COLO668 (cell line): ENCODE data around the gene VAMP5.
A peak's percentile ranks its signal among the peaks of the same experiment; 100 is the strongest.
"Not testable (repeated sequence)": the region's sequence is repeated elsewhere in the genome, so short reads cannot be mapped to it uniquely, and the experiment has no call there.

Experiments
- DNase-seq: peaks from one replicate; lab custom pipeline; 2025; ENCODE audit not compliant: unreplicated experiment; lab: John Stamatoyannopoulos, UW

Gene VAMP5

DNA sequence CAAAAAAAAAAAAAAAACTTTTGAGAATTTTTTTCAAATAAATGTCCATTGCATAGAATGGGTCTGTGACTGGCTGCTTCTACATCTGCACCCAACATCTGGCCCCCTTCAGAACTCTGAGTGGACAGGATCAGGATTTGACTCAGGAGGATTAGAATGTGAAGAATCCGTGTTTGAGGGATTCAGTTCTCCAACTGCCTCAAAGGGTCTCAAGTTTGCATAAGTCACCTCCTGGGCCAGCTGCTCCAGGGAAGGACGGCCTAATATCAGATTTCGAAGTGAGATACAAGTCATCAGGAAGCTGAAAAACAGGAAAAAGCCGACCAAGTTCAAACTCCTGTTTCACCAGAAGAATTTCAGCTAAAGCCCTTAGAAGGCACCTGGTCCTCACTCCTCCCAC is 34.4 kb upstream of the VAMP5 start:
- DNase-seq, result no peak

DNA sequence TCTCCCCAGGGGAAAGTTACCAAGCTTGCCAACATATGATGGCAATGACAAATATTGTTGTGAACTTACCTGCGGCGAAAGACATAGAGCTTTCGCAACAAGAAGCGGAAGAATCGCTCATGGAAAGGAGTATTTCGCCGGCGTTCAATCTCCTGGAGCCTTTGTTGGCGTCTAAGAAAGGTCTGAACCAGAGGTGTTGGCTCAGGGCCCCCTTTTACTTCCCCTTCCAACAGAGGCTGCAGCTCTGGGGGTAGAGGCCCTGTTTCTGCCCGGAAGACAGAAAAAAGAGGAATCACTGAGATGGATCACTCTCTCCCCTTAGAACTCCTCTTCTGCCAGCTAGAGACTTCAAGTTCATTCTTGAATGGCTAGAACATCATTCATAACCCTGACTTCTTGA is 33.7 kb upstream of the VAMP5 start:
- DNase-seq, result no peak

DNA sequence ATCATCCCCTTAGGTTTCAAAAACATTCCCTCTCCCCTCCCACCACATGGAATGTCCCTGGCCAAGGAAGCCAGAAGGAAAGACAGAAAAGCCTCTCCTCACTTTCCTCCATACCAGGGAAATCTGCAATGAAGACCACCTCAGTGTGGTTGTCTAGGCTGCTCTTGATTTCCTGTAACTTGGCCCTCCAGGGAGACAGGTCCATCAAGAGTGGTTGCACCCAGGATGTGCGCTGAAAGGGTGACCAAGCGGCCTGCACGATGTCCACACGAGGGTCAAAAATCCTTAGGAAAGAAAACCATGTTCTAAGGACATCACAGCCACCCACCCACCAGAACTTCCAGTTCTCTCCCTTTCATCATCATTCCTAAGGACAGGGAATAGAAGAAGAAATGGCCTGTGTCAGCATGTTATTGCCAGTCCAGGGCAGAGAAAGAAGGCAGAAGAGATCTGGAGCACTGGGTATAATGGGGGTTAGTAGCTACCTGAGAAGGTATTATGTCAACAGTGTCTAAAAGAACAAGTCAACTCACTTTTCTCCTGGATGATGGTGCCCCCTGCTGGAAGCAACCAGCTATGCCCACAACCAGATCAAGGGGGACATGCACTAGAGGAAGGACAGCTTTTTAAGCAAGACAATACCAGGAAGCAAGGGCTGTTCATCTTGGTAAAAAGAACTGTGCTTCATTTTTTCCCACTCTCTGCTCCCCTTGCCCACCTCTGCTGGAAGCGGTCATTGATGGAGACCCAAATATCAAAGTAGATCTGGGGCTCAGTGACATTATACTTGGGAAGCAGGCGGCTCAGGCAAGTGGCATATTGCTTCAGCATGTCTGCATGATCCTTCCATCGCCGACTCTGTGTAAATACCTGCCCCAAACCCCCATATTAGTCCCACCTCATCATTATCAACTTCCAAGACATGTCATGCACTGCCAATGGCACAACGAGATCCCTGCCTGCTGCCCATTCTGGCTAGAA is 32.2 kb upstream of the VAMP5 start:
- peak; percentile 78 for DNase-seq

DNA sequence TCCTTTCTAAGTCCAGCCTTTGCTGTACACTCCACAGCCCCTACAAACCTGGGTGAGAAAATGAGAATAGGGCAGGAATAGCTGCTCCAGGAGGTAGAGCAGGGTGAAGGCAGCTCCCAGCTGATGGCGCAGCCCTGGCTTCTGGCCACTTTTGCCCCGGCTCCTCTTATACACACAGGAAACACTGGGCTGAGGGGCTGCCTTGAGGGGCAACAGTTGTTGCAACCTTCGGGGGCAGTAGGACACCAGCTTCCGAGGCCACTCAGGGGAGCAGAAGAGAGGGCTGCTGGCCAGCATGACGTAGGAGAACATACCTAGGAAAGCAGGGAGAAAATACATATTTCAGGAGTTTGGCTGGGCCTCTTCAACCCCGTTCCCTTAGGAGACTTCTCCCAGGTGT is 31.0 kb upstream of the VAMP5 start:
- DNase-seq, result no peak

DNA sequence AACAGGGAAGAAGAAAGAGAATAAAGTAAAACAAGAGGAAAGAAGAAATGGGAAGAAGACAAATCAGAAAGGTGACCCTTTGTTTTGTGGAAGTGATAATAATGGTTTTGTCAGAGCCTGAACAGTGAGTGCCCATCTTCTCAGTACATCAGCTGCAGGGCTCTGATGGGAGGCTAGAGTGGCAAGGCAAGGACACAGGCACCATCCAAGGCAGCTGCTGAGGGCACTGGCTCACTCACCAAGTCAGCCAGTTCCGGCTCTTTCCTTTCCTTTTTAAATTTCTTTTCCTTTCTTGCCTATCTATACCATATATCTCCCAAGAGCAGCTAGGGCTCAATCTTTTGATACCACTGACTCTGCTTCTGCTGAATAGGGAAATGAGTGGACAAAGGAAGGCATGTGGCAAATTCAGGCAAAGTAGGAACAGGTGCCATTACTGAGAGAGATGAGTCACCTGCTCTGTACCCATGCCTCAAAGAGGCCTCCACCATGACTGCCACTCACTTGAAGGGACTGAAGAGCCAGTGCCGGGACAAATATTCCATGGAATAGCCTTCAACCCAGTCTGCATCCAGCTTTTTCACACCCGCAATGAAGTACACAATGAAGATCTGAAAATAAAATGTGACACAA is 29.1 kb upstream of the VAMP5 start:
- DNase-seq, result no peak

DNA sequence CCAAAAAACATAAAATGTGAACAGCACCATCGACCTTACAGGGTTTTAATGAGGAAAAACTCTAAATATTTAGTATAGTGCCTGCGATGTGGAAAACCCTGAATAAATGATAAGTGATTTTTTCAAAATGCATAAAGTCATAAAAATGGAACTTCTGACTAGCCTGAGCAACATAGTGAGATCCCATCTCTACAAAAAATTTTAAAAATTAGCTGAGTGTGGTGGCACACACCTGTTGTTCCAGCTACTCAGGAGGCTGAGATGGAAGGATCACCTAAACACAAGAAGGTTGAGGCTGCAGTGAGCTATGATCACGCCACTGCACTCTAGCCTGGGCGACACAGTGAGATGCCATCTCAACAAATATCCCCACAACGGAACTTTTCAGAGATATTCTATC is 27.1 kb upstream of the VAMP5 start:
- no peak for DNase-seq

DNA sequence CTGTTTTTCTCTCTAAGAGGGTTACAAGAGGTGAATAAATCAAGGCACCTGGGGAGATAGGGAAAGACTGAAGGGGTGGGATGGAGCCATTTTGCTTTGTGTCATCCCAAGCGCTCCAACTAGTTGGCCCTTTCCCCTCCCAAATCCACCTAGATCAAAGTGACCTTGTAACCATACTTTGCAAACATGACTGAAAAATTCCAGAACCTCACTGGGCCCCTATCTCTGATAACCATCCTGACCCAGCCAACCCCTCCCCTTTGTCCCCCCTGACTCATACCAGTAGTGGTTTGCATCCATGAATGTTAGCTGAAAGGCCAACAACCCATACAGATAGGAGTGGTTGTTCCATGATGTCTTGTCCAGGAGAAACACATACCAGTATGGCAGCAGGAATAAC is 26.1 kb upstream of the VAMP5 start:
- DNase-seq, result no peak

DNA sequence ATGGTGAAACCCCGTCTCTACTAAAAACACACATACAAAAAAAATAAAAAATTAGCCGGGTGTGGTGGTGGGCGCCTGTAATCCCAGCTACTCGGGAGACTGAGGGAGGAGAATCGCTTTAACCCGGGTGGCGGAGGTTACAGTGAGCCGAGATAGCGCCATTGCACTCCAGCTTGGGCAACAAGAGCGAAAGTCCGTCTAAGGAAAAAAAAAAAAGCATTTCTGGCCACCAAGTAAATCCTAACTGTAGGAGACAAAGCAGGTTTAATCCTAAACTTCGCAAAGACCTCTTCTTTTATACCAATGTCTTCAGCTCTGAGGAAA is 23.9 kb upstream of the VAMP5 start:
- not testable (repeated sequence) for DNase-seq

DNA sequence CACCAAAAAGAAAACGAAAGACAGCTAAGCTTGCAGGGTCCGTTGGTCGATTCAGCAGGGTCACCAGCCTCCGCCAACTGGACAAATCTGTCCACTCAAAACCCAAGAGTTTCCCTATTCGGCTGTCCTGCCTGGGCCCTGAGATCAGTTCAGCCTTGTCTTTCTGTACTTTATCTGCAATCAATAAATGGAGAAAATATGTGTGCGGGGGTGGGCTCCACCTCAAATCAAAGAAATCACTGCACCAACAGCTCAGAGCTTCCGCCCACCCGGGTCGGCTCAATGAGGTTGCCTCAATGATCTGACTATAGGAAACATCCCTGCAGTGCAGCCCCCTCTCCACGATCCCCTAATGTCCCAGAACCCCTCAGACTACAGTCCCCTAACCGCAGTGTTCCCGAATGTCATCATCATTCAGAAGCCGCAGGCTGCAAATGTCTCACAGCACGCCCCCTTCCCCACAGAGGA is 23.4 kb upstream of the VAMP5 start:
- DNase-seq, result no peak

DNA sequence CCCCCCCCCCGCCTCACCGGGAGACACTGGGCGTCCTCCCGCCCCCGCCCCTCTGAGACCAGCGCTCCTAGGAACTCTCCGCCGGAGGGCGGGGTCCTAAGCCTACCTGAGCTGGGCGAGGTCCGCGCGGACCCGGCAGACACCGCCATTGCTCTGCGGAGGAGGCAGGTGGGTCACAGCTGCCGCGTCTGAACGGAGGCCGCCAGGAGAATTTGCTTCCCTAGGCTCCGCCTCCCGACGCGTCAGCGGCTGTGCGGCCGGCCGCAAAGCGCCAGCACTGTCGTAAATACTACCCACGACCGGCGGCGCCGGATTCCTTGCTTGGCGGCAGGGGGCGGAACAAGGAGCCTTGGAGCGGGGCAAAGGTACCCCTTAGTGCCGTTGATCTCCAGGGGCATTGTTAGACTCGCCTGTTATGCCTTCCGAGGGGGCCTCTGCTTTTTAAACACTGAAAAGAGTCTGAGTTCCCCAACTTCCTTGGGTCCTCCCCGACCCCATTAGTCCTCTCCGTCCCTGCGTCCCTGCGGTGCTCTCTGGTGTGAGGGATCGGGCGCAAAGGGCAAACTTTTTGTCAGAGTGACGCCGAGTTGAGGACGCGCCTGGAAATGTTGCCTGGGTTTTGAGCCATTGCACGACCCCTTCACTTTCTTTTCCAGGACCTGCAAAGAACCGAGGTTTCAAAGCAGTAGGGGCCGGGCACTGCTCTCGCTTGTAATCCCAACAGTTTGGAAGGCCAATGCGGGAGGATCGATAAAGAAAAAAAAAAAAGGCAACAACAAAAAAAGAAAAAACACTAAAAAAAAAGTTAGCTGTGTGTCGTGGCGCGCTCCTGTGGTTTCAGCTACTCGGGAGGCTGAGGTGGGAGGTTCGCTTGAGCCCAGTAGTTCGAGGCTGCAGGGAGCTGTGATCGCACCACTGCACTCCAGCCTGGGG is 22.7 kb upstream of the VAMP5 start, which contains the start of gene GGCX:
Gene GGCX, minus strand, starts transcription at position 214 of the 933 bp plus-strand sequence. Its CDS starts 65 bp downstream, at position 149.
- DNase-seq, result peak; percentile 97

DNA sequence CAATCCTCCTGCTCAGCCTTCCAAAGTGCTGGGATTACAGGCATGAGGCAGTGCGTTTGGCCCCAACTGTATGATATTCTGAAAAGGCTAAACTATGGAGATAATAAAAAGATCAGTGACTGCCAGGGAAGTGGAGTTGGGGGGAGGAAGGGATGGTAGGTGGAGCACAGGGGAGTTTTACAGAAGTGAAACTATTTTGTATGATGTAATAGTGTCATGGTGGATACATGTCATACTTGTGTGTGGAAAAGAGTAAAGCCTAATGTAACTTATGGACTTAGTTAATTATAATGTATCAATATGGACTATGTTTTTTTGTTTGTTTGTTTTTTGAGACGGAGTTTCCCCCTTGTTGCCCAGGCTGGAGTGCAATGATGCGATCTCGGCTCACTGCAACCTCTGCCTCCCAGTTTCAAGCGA is 20.1 kb upstream of the VAMP5 start:
- DNase-seq, result no peak

DNA sequence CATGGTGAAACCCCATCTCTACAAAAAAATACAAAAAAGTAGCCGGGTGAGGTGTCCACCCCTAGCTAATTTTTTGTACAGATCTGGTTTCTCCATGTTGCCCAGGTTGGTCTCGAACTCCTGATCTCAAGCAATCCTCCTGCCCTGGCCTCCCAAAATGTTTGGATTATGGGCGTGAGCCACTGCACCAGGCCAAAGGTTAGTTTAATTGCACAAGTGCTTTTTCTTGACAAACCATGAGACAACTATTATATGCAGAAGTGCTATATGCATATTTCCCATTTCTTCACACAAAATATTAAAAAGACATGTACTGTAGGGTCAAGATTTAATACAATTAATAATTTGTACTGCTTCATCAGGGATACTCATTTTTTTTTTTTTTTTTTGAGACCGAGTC is 18.0 kb upstream of the VAMP5 start:
- DNase-seq, result no peak

DNA sequence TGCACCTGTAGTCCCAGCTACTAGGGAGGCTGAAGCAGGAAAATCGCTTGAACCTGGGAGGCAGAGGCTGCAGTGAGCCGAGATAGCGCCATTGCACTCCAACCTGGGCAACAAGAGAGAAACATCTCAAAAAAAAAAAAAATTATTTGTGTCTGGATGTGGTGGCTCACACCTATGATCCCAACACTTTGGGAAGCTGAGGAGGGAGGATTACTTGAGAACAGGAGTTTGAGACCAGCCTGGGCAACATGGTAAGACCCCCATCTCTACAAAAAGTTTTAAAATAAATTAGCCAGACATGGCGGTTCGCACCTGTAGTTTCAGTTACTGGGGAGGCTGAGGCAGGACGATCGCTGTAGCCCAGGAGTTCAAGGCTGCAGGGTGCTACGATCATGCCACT is 8.5 kb upstream of the VAMP5 start:
- no peak for DNase-seq

DNA sequence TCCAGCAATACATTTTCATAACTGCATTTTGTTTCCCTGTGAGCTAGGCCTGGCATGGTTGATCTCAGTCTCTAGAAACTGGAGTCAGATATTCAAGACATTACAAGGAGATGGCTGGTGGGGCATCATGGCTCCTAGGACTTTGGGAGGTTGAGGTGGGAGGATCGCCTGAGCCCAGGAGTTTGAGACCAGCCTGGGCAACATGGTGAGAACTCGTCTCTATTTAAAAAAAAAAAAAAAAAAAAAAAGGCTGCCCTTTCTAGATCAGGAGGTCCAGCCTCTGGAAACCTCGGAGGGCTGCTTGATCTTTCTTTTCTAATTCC is 7.2 kb upstream of the VAMP5 start:
- DNase-seq, result no peak

DNA sequence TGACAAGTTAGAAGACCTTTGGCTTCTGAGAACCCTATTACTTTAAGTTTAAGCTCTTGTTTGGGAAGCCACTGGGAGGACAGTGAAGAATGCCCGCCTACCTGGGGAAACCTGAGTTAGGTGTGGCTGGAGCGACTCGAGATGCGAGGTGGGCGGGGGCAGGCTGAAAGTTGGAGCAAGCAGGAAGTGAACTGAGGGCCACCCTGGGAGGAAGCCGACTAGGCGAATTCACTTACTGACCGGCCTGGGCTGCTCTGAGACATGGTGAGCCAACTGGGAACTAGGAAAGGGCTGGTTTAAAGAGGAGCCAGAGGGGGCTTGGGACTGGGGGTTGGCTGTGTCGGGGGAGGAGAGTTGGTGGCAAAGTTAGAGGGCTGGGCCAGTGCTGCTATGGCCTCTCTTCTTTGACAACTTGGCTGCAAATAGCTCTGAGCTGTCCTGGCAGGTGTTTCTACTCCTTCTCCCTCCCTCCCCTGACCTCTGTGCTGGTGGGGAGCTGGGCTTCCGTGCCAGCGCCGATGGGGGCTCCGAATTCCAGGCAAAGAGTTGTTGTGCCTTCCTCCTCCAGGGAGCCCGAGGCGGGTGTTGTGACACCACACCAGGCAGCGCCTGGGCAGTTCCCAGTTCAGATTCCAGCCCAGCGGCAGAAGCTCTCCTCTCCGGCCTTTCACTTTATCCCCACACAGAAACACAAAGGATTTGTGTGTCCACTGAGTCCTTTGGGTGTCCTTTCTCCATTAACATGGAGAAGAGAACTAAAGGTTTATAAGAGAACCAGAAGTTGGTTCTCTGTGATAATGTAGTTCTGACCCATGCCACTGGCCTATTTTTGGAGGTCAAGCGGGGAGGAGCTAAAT is 6.6 kb upstream of the VAMP5 start, which contains the start of gene VAMP8:
Gene VAMP8, plus strand, starts transcription at position 201 of the 857 bp plus-strand sequence. Its CDS starts 61 bp downstream, at position 262.
- DNase-seq, result peak; percentile 63

DNA sequence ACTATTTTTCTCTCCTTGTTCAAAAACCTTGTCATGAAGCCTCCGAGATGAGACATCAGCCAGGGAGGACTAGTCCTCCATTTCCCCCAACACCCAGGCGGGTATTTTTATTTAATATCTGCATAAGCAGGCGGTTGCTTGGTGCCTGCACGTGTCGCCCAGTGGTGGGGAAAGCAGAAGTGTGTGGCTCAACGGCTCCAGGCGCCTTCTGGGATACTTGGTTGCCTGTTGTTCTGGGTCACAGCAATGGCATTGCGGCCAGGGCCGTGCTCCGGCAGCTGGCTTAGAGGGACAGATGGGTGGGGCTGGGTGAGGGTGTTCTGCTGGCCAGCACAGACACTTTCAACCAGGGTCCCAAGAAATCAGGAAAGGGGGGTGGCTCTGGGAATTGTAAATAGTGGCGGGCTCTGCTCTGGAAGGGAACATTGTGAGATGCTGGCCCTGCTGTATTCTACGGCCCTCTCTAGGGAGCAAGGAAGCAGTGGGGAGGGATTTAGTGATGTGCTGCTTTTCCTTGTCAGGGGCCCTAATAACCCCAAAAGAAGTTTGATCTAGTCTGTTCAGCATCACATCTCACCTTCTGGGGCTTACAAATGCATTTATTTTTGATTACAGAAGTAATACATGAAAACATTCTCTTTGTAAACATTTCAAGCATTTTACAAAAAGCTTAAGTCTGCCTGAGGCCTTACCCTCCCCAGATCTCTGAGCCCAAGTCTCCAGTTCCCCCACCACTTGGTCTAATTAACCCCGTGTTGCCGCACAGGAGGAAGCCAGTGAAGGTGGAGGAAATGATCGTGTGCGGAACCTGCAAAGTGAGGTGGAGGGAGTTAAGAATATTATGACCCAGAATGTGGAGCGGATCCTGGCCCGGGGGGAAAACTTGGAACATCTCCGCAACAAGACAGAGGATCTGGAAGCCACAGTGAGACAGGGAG is 5.7 kb upstream of the VAMP5 start:
- DNase-seq, result peak; percentile 21

DNA sequence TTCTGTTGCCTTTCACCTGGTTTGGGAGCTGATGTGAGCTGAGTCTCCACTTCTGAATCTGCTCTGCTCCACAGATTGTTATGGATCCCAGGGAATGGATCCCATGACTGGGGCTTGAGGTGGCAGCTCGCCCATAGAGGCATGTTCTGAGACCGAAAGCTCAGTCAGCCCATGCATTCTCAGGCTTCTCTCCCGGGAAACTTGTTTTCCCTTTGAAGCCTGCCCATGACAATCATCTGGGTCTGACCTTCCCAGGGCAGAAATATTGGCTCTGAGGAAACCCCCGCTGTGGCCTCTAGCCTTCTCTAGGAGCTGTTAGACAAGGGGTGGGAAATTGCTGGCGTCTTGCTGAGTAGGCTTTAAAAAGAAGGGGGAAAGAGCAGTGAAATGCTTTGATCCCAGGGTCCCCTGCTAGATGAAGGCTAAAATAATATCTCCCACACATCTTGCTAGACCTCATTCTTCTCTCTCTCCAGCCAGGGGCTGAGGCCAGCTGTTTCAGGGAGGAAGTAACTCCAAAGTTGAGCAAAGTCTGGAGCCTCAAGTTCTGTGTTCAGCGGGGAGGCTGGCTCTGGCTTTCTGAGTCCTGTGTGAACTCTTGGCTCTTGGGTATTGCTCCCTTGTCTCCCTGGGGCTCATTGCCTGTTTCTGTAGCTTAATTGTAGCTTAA is 4.8 kb upstream of the VAMP5 start:
- DNase-seq, result no peak

DNA sequence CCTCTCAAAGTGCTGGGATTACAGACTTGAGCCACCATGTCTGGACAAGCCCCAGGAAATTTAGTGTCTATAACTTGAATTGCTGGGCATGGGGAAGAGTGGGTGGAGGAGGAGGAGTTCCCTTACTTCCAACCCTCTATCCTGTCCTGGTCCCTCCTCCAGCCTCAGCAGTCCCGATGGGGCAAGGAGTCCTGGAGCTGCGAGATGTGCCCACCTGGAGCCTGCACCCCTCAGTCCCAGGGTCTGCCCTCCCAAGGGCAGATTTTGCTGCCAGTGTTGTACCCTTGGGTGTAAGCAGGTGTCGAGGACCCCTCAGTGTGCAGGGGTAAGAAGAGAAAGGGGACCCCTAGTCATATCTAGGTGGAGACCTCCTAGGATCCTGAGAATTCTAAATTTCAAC is 4.0 kb upstream of the VAMP5 start:
- no peak for DNase-seq

DNA sequence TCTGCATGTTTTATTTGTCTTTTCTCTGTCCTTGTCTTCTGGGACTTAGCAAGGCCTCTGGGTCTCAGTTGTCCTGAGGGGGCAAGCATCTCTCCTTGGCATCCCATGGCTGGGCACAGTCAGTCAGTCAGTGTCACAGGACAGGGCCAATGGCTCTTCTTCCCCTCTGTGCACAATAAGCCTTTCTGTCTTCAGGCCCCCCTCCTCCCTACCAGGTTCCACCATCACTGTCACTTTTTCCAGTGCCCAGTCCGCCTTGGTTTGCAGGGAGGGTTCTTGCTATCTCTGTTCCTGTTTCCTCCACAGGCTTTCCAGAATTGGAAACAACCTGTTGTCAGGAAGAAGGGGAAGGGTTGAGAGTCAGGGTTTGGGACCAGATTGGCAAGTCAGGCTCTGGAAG is 1.7 kb upstream of the VAMP5 start:
- DNase-seq, result no peak
